CD14-positive monocyte (primary cell): Measurements from ENCODE around the gene AFF3. TPM values are rescaled to one million over a fixed set of nuclear protein-coding genes. Genes with fewer than 3 reads are reported as not detected.

ENCODE experiments used
- DNase-seq, 3 donors: peaks; one replicate each; pipeline ENCODE4 v3.0.0-alpha.2; 2011 to 2022
- H2AFZ ChIP-seq: 2 replicates; pipeline ENCODE4 v1.6.0; 2012; ENCODE audit warnings: mild to moderate bottlenecking, low read depth, low read length, inconsistent platforms; ENCODE audit not compliant: insufficient read depth, poor library complexity, severe bottlenecking
- H3K27ac ChIP-seq, 2 donors: 1 replicate in 1 of 2; 2 replicates in 1 of 2; pipeline ENCODE4 v1.5.1; 2012 to 2013; ENCODE audit warnings: low read length in 2 of 2, control low read depth in 1 of 2, inconsistent platforms in 1 of 2, low read depth in 1 of 2, mild to moderate bottlenecking in 1 of 2
- H3K27me3 ChIP-seq, 2 donors: one replicate each; pipeline versions ENCODE4 v1.6.0 to v1.6.1; 2011 to 2013; ENCODE audit warnings: low read length in 2 of 2; ENCODE audit not compliant: control insufficient read depth in 2 of 2, insufficient read depth in 2 of 2
- H3K36me3 ChIP-seq, 2 donors: replicated peaks in 1 of 2; 1 replicate in 1 of 2; 2 replicates in 1 of 2; pipeline versions ENCODE4 v1.5.1 to v1.6.1; 2012 to 2013; ENCODE audit warnings: low read length in 2 of 2, control low read depth in 1 of 2, inconsistent platforms in 1 of 2, mild to moderate bottlenecking in 1 of 2; ENCODE audit not compliant: insufficient read depth in 2 of 2, control insufficient read depth in 1 of 2
- H3K4me1 ChIP-seq, 2 donors: 1 replicate in 1 of 2; 2 replicates in 1 of 2; pipeline versions ENCODE4 v1.5.1 to v1.6.1; 2012 to 2013; ENCODE audit warnings: low read length in 2 of 2, control low read depth in 1 of 2, inconsistent platforms in 1 of 2, mild to moderate bottlenecking in 1 of 2, moderate library complexity in 1 of 2; ENCODE audit not compliant: insufficient read depth in 2 of 2, control insufficient read depth in 1 of 2
- H3K4me2 ChIP-seq: replicated peaks from 2 replicates; pipeline ENCODE3; 2012; ENCODE audit warnings: low read length, moderate library complexity, mild to moderate bottlenecking; ENCODE audit not compliant: poor library complexity, severe bottlenecking; ENCODE audit errors: extremely low read depth
- H3K4me3 ChIP-seq, 3 experiments: fragments of 200-600 bp in 1 of 3; sonication (generic) in 1 of 3; replicated peaks in 1 of 3; 1 replicate in 2 of 3; 2 replicates in 1 of 3; pipeline ENCODE4 v1.5.1; 2011 to 2013; ENCODE audit warnings: low read length in 3 of 3, mild to moderate bottlenecking in 3 of 3, control low read depth in 2 of 3, low read depth in 2 of 3, inconsistent platforms in 1 of 3, moderate library complexity in 1 of 3
- H3K79me2 ChIP-seq: 2 replicates; pipeline ENCODE4 v1.6.0; 2012; ENCODE audit warnings: mild to moderate bottlenecking, control low read depth, inconsistent platforms, low read length, moderate library complexity; ENCODE audit not compliant: insufficient read depth
- H3K9ac ChIP-seq: 2 replicates; pipeline ENCODE4 v1.6.0; 2017; ENCODE audit warnings: low read length, mild to moderate bottlenecking; ENCODE audit not compliant: insufficient read depth, poor library complexity, severe bottlenecking
- H3K9me3 ChIP-seq, 2 donors: replicated peaks in 1 of 2; 1 replicate in 1 of 2; 2 replicates in 1 of 2; pipeline versions ENCODE4 v1.5.1 to v1.6.1; 2012 to 2013; ENCODE audit warnings: low read length in 2 of 2, control low read depth in 1 of 2; ENCODE audit not compliant: control insufficient read depth in 1 of 2, insufficient read depth in 1 of 2
- H4K20me1 ChIP-seq: 2 replicates; pipeline ENCODE4 v1.6.0; 2012; ENCODE audit warnings: mild to moderate bottlenecking, low read length, control low read depth, moderate library complexity; ENCODE audit not compliant: insufficient read depth
- H3K27ac Mint-ChIP-seq, 7 donors: one replicate each; pipeline ENCODE4 v1.8.0; 2020; ENCODE audit warnings: mild to moderate bottlenecking in 7 of 7, mixed read lengths in 7 of 7, moderate library complexity in 6 of 7, inconsistent platforms in 2 of 7
- H3K27me3 Mint-ChIP-seq, 3 donors: one replicate each; pipeline ENCODE4 v1.8.0; 2021 to 2022; ENCODE audit warnings: low read depth in 3 of 3, mild to moderate bottlenecking in 3 of 3, mixed read lengths in 3 of 3, moderate library complexity in 3 of 3, inconsistent platforms in 1 of 3
- H3K36me3 Mint-ChIP-seq, 2 donors: one replicate each; pipeline ENCODE4 v1.8.0; 2020; ENCODE audit warnings: mixed read lengths in 2 of 2, inconsistent platforms in 1 of 2, mild to moderate bottlenecking in 1 of 2
- H3K4me1 Mint-ChIP-seq: one replicate; pipeline ENCODE4 v1.8.0; 2020; ENCODE audit warnings: mild to moderate bottlenecking, mixed read lengths
- H3K4me3 Mint-ChIP-seq, 2 donors: one replicate each; pipeline ENCODE4 v1.8.0; 2020; ENCODE audit warnings: mild to moderate bottlenecking in 2 of 2, mixed read lengths in 2 of 2, moderate library complexity in 1 of 2
- H3K9me3 Mint-ChIP-seq, 7 donors: one replicate each; pipeline ENCODE4 v1.8.0; 2020 to 2022; ENCODE audit warnings: mixed read lengths in 7 of 7, mild to moderate bottlenecking in 6 of 7, moderate library complexity in 6 of 7, inconsistent platforms in 2 of 7
- CTCF ChIP-seq: fragments of 200-600 bp; IDR thresholded peaks from one replicate; pipeline ENCODE4 v1.8.0; 2022; ENCODE audit warnings: antibody characterized with exemption, mild to moderate bottlenecking
- WGBS: methylation state at CpG from one replicate; pipeline ENCODE4 v1.1.5; 2013; ENCODE audit warnings: missing lambda C conversion rate; ENCODE audit not compliant: insufficient coverage; 5-methylcytosine and 5-hydroxymethylcytosine counted together
- intact Hi-C, 2 donors: fragments of 100-400 bp; cut with micrococcal nuclease; formaldehyde crosslinking; loops; one replicate each; pipeline versions ENCODE4 v1.15.0 to v1.15.1; 2023
- polyA plus RNA-seq, 3 donors: library from polyadenylated mRNA; depleted of rRNA in 1 of 3; unstranded in 2 of 3; stranded (reverse) in 1 of 3; fragments of 300-500 nt in 2 of 3; fragments of >200 nt in 1 of 3; fragmentation: Illumina TruSeq in 2 of 3; gene quantifications; 1 replicate in 2 of 3; 2 replicates in 1 of 3; pipeline ENCODE4 v1.2.3, GENCODE V29; 2012 to 2021

Gene AFF3
- polyA plus RNA-seq, 3 donors, result 0.17 to 4.1 (median 0.49) TPM

- intact Hi-C loops, result no loop called here
- H3K27ac ChIP-seq, result peak overlapping the region in 1 of 2 donors; percentile 8
- H3K27me3 Mint-ChIP-seq, result peaks cover 0 to 2% (median 0%) of the 10 kb centered on the region in 3 donors
- peak; percentile 36 to 50 (median 47) for DNase-seq
- TF ChIP-seq CTCF, result no peak
- no peak overlapping the region for H3K9ac ChIP-seq
- peaks cover 41 to 47% of the 10 kb centered on the region in 2 donors for H3K4me1 ChIP-seq
- H3K36me3 Mint-ChIP-seq, result no peaks in the 10 kb centered on the region
- peaks cover 0 to 4% (median 0%) of the 10 kb centered on the region in 7 donors for H3K9me3 Mint-ChIP-seq
- no peaks in the 10 kb centered on the region for H3K36me3 ChIP-seq
- H3K4me3 Mint-ChIP-seq, result no peak overlapping the region
- peaks cover 2% of the 10 kb centered on the region for H3K4me1 Mint-ChIP-seq
- no peaks in the 10 kb centered on the region for H3K27me3 ChIP-seq
- no peaks in the 10 kb centered on the region for H3K79me2 ChIP-seq
- WGBS, result 32% methylated on average over 4 of the region's 4 CpGs
- peak overlapping the region; percentile 46 for H2AFZ ChIP-seq
- H3K9me3 ChIP-seq, result no peaks in the 10 kb centered on the region
- H4K20me1 ChIP-seq, result no peaks in the 10 kb centered on the region
- H3K4me2 ChIP-seq, result no peak overlapping the region
- no peak overlapping the region for H3K4me3 ChIP-seq
- peak overlapping the region in 2 of 7 donors; percentile 5 to 77 for H3K27ac Mint-ChIP-seq
Observed at GRCh38 chr2:99754210-99754609, 388.2 kb downstream of the AFF3 start.

- no peak overlapping the region for H3K4me3 ChIP-seq
- Mint-ChIP-seq H3K4me1 (peaks cover 2% of the 10 kb centered on the region), H3K9me3 (peaks cover 0 to 4% (median 0%) of the 10 kb centered on the region in 7 donors), H3K4me3 (no peak overlapping the region), H3K36me3 (no peaks in the 10 kb centered on the region), H3K27me3 (peaks cover 0 to 2% (median 0%) of the 10 kb centered on the region in 3 donors), H3K27ac (peak overlapping the region in 1 of 7 donors; percentile 27)
- no peaks in the 10 kb centered on the region for H3K27me3 ChIP-seq
- no peak overlapping the region for H3K9ac ChIP-seq
- H3K4me1 ChIP-seq, result peaks cover 41 to 47% of the 10 kb centered on the region in 2 donors
- WGBS, result 95% methylated on average over 3 of the region's 8 CpGs
- no peaks in the 10 kb centered on the region for H3K36me3 ChIP-seq
- no peaks in the 10 kb centered on the region for H3K79me2 ChIP-seq
- DNase-seq, result no peak
- no peaks in the 10 kb centered on the region for H4K20me1 ChIP-seq
- H3K27ac ChIP-seq, result peak overlapping the region in 1 of 2 donors; percentile 14
- intact Hi-C loops, result no loop called here
- H3K9me3 ChIP-seq, result no peaks in the 10 kb centered on the region
- H3K4me2 ChIP-seq, result no peak overlapping the region
- H2AFZ ChIP-seq, result no peak overlapping the region
- TF ChIP-seq CTCF, result no peak
Observed at GRCh38 chr2:99753505-99753904, 388.9 kb downstream of the AFF3 start.
